PFSK-1 (cell line): Measurements from ENCODE around the gene OCEL1.

Experiments used
- POLR2AphosphoS5 ChIP-seq: IDR thresholded peaks from 2 replicates; pipeline ENCODE4 v1.6.1; 2012; ENCODE audit warnings: low read depth, mild to moderate bottlenecking, control low read depth, low read length, moderate library complexity
- REST ChIP-seq, 2 experiments: IDR thresholded peaks; 2 replicates each; pipeline versions ENCODE4 v1.6.1 to v1.8.0; 2011 to 2012; ENCODE audit warnings: low read depth in 2 of 2, low read length in 2 of 2, control low read depth in 1 of 2, inconsistent platforms in 1 of 2, mild to moderate bottlenecking in 1 of 2, moderate library complexity in 1 of 2; ENCODE audit not compliant: insufficient read depth in 1 of 2
- SIN3A ChIP-seq: IDR thresholded peaks from 2 replicates; pipeline ENCODE4 v1.6.1; 2012; ENCODE audit warnings: mild to moderate bottlenecking, low read length, moderate library complexity, borderline replicate concordance; ENCODE audit not compliant: insufficient read depth
- TAF1 ChIP-seq: IDR thresholded peaks from 2 replicates; pipeline ENCODE4 v1.6.1; 2012; ENCODE audit warnings: low read length, control low read depth, borderline replicate concordance; ENCODE audit not compliant: insufficient read depth

GRCh38 chr19:17244618-17245534 lies 18.9 kb downstream of the OCEL1 start:
- TF ChIP-seq SIN3A = no peak
- no peak for TF ChIP-seq POLR2AphosphoS5
- TF ChIP-seq REST (IDR thresholded peaks at IDR 0.05; ENCODE audit: insufficient read depth in 1 of 2, low read depth in 2 of 2, low read length in 2 of 2) = no peak
- no peak for TF ChIP-seq TAF1
